Right lobe of liver (tissue), 4 donors: ENCODE data around the gene TMEM30A.

Source experiments
- POLR2A ChIP-seq: fragments of 450-650 bp; IDR thresholded peaks from one replicate; pipeline ENCODE4 v1.6.1; 2017; ENCODE audit warnings: antibody characterized with exemption, mild to moderate bottlenecking
- TF ChIP-seq, protein P1 (sequence below), 4 donors: fragments of 200-600 bp in 3 of 4; fragments of 450-650 bp in 1 of 4; IDR thresholded peaks; one replicate each; pipeline versions ENCODE4 v1.5.1 to v1.8.0; 2016 to 2022; ENCODE audit warnings: antibody characterized with exemption in 4 of 4, mild to moderate bottlenecking in 2 of 4
- donor health status: DM: no; HTN: no; CAD: no.
- donor health status: DM: no; HTN: no; CAD: no.
- donor health status: DM: no; HTN: yes; CAD: no.

GRCh38 chr6:75222261-75222660 lies 62.3 kb downstream of the TMEM30A start:
- no peak for TF ChIP-seq POLR2A
- TF ChIP-seq, protein P1, sequence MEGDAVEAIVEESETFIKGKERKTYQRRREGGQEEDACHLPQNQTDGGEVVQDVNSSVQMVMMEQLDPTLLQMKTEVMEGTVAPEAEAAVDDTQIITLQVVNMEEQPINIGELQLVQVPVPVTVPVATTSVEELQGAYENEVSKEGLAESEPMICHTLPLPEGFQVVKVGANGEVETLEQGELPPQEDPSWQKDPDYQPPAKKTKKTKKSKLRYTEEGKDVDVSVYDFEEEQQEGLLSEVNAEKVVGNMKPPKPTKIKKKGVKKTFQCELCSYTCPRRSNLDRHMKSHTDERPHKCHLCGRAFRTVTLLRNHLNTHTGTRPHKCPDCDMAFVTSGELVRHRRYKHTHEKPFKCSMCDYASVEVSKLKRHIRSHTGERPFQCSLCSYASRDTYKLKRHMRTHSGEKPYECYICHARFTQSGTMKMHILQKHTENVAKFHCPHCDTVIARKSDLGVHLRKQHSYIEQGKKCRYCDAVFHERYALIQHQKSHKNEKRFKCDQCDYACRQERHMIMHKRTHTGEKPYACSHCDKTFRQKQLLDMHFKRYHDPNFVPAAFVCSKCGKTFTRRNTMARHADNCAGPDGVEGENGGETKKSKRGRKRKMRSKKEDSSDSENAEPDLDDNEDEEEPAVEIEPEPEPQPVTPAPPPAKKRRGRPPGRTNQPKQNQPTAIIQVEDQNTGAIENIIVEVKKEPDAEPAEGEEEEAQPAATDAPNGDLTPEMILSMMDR (IDR thresholded peaks at IDR 0.05), result no peak
